Breast epithelium (tissue), 4 donors: ENCODE data around the gene NFAM1. TPM values are rescaled to one million over a fixed set of nuclear protein-coding genes. Genes with fewer than 3 reads are reported as not detected.

ENCODE experiments used
- DNase-seq, 2 donors: peaks; one replicate each; pipeline ENCODE4 v3.0.0-alpha.2; 2019; ENCODE audit warnings: low spot score in 2 of 2
- H3K27ac ChIP-seq, 2 donors: fragments of 200-600 bp; sonication (generic) in 1 of 2; one replicate each; pipeline ENCODE4 v1.5.1; 2016 to 2019; ENCODE audit warnings: mild to moderate bottlenecking in 1 of 2
- H3K27me3 ChIP-seq, 2 donors: fragments of 200-600 bp; sonication (generic) in 1 of 2; one replicate each; pipeline versions ENCODE4 v1.5.1 to v1.6.0; 2017 to 2019; ENCODE audit warnings: control low read depth in 1 of 2, mild to moderate bottlenecking in 1 of 2
- H3K36me3 ChIP-seq: fragments of 200-600 bp; one replicate; pipeline ENCODE4 v1.5.1; 2019
- H3K4me1 ChIP-seq, 2 donors: fragments of 200-600 bp; sonication (generic); one replicate each; pipeline ENCODE4 v1.5.1; 2016 to 2019; ENCODE audit warnings: control low read depth in 1 of 2
- H3K4me3 ChIP-seq, 3 donors: fragments of 200-600 bp; sonication (generic); 1 replicate in 2 of 3; 2 replicates in 1 of 3; pipeline ENCODE4 v1.5.1; 2016 to 2019; ENCODE audit warnings: mild to moderate bottlenecking in 3 of 3, moderate library complexity in 2 of 3
- H3K9me3 ChIP-seq, 2 donors: fragments of 200-600 bp; sonication (generic) in 1 of 2; one replicate each; pipeline ENCODE4 v1.5.1; 2016 to 2019; ENCODE audit warnings: control low read depth in 1 of 2
- CTCF ChIP-seq, 3 donors: fragments of 450-650 bp; IDR thresholded peaks; one replicate each; pipeline ENCODE4 v1.5.1; 2016 to 2017; ENCODE audit warnings: antibody characterized with exemption in 3 of 3, mild to moderate bottlenecking in 3 of 3, moderate library complexity in 3 of 3
- POLR2A ChIP-seq: fragments of 450-650 bp; IDR thresholded peaks from one replicate; pipeline ENCODE4 v1.6.1; 2016; ENCODE audit warnings: antibody characterized with exemption, mild to moderate bottlenecking, moderate library complexity
- POLR2AphosphoS5 ChIP-seq, 3 donors: sonication (generic); formaldehyde crosslinking; IDR thresholded peaks; one replicate each; pipeline ENCODE4 v1.6.1; 2017; ENCODE audit warnings: antibody characterized with exemption in 3 of 3
- intact Hi-C: fragments of 100-400 bp; cut with DNase I; formaldehyde crosslinking; loops from one replicate; pipeline ENCODE4 v1.15.1; 2023; ENCODE audit warnings: low total_unique reads
- total RNA-seq, 3 donors: library from RNA; depleted of rRNA; stranded (reverse); fragments of >200 nt; gene quantifications; one replicate each; pipeline ENCODE4 v1.1.0, GENCODE V29; 2016

Gene NFAM1
- total RNA-seq, 3 donors from 2014 or later: 0.66 to 4.3 (median 1.5) TPM

GRCh38 chr22:42436404-42436803, 4.2 kb upstream of the NFAM1 start:
- TF ChIP-seq POLR2A (no peak), CTCF (IDR thresholded peaks at IDR 0.05) (no peak), POLR2AphosphoS5 (IDR thresholded peaks at IDR 0.05) (no peak)
- H3K4me1 ChIP-seq: peaks cover 16 to 19% of the 10 kb centered on the region in 2 donors
- H3K9me3 ChIP-seq: no peaks in the 10 kb centered on the region
- no peaks in the 10 kb centered on the region for H3K36me3 ChIP-seq
- intact Hi-C loops: loop anchor here (10.0 kb wide), 1 partner anchor 272 kb away; no protein-coding TSS in a partner anchor
- no peak overlapping the region for H3K4me3 ChIP-seq
- DNase-seq: no peak
- peak overlapping the region in 1 of 2 donors; percentile 63 for H3K27ac ChIP-seq
- no peaks in the 10 kb centered on the region for H3K27me3 ChIP-seq

DNA sequence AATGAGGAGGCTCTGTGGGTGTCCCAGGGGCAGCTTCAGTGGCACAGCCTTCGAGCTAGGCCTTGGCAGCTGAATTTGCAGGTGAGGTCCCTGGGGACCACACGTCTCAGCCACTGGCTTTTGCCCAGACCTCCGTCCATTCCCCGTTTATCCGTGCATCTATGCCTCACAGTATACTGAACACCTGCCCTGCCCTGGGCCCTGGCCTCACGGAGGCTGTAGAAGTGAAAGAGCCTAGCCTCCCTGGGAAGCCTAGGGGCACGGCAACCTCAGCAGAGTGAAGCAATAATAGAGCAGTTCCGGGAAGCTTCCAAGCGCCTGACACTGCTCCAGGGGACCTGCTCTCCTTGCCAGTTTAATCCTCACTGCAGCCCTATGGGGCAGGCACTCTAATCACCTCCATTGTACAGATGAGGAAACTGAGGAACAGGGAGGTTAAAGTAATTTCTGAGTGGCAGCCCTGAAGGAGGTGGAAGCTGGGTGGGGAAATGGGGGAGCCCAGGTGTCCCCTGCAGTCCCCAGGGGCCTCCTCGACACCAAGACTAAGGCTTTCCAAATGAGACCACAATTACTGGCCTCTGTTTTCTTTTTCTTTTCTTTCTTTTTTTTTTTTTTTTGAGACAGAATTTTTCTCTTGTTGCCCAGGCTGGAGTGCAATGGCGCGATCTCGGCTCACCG, 2.7 kb upstream of the NFAM1 start:
- no peak for DNase-seq
- peak overlapping the region in 1 of 3 donors; percentile 0 for H3K4me3 ChIP-seq
- TF ChIP-seq POLR2A: no peak
- TF ChIP-seq CTCF (IDR thresholded peaks at IDR 0.05): no peak
- peak in 1 of 3 donors; percentile 57 for TF ChIP-seq POLR2AphosphoS5 (IDR thresholded peaks at IDR 0.05)
- H3K36me3 ChIP-seq: no peaks in the 10 kb centered on the region
- H3K9me3 ChIP-seq: no peaks in the 10 kb centered on the region
- intact Hi-C loops: loop anchor here (10.0 kb wide), 1 partner anchor 270 kb away; no protein-coding TSS in a partner anchor
- H3K27me3 ChIP-seq: no peaks in the 10 kb centered on the region
- peak overlapping the region; percentile 62 to 69 for H3K27ac ChIP-seq
- H3K4me1 ChIP-seq: peaks cover 16 to 20% of the 10 kb centered on the region in 2 donors

DNA sequence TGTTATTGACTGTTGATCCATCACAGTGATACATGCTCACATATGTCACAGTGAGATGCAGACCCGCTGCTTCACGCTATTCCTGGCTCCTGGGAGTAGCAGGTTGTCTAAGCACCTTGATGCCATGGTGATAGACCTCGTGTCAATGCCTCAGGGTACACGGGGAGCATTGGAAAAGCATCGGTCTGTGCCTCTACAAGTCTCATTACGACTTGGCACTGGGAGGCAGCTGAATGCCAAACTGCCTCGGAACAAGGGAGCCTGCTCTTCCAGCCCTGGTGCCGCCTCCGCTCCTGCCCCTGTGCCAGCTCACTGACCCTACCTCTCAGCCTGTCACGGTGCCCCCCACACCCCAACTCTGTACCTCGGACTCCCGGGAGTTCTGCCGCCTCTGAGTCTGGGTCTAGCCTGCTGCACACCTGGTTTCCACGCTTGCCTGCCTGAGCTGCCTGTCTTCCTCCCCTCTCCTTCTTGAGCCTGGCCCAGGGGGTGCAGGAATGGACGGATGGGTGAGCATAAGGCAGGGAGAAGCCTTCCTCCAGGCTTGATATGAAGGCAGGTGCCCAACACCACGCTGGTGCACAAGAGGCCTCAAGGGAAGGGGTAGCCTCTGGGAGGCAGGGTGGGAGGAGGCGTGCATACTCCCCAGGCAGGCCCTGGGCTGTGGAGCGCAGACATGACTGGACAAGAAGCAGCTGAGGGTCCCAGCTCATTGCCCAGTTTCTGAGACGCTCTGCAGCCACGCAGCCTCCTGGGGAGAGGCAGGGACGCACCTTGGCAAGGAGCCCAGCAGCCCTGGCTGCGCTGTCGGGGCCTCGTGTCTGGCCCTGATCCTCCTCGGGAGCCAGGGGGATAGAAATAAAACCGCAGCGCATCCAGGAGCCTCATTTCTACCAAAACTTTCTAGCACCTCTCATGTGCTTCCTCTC, 1.8 kb upstream of the NFAM1 start:
- Histone ChIP-seq H3K27ac (peak overlapping the region; percentile 62 to 69), H3K4me3 (peak overlapping the region in 2 of 3 donors; percentile 0 to 9), H3K36me3 (no peaks in the 10 kb centered on the region), H3K4me1 (peaks cover 14 to 20% of the 10 kb centered on the region in 2 donors), H3K27me3 (no peaks in the 10 kb centered on the region), H3K9me3 (no peaks in the 10 kb centered on the region)
- intact Hi-C loops: loop anchor here (10.0 kb wide), 1 partner anchor 269 kb away; no protein-coding TSS in a partner anchor
- peak in 1 of 2 donors; percentile 86 for DNase-seq
- TF ChIP-seq POLR2A: no peak
- no peak for TF ChIP-seq CTCF (IDR thresholded peaks at IDR 0.05)
- TF ChIP-seq POLR2AphosphoS5 (IDR thresholded peaks at IDR 0.05): peak in 1 of 3 donors; percentile 41

GRCh38 chr22:42432818-42433217, 615 bp upstream of the NFAM1 start:
- Histone ChIP-seq H3K9me3 (no peaks in the 10 kb centered on the region), H3K27me3 (no peaks in the 10 kb centered on the region), H3K4me1 (peaks cover 12 to 20% of the 10 kb centered on the region in 2 donors), H3K27ac (peak overlapping the region in 1 of 2 donors; percentile 9), H3K4me3 (no peak overlapping the region), H3K36me3 (no peaks in the 10 kb centered on the region)
- DNase-seq: no peak
- TF ChIP-seq POLR2AphosphoS5 (IDR thresholded peaks at IDR 0.05) (no peak), POLR2A (no peak), CTCF (IDR thresholded peaks at IDR 0.05) (no peak)
- intact Hi-C loops: loop anchor here (10.0 kb wide), 1 partner anchor 268 kb away; no protein-coding TSS in a partner anchor
